Measurements from ENCODE around the gene ASB13.
A peak's percentile ranks its signal among the peaks of the same experiment; 100 is the strongest.

The ASB13 gene

DNA sequence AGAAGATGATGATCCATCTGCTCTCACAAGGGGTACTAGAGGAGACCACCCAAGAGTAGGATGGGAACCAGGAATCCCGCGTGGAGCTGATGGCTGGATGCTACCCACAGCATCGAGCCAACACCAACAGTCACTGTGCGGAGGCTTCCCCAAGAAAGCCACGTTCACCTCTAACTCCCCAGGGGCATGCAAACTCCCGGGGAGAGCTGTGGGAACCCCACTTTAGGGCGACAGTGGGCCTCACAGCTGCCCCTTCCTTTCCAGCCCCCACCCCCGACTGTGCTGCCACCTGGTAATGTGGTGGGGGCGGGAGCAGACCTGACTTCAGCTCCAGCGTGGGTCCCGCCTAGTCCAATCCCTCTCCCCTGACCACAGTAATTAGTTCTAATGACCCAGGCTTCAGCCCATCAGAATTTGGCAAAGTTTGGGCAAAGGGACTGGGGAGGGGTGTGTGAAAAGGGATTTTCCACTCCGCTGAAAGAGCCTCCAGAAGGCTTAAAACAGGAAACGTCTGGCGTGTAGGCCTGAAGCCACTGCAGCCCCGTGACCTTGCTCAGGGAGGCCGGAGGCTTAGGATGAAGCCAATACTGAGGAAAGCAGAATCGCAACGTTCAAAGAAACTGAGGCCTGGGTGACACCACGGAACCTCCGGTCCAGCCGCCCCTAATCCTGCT is 20.3 kb downstream of the ASB13 start:
- no peak for DNase-seq

DNA sequence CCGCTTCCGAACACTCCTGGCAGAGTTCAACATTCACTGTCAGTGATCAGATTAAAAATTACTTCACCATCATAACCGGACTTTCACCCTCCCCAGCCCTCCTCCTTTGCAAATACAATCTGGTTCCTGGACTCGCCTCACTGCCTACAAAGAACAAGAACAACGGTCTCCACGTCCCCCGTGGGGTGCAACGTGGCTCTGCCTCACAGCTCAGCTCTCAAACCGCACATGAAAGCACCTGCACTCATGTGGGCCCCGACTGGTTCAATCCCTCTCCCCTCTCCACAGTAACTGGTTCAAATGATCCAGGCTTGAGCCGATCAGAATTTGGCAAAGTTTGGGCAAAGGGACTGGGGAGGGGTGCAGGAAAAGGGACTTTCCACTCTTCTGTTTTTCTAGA is 21.0 kb downstream of the ASB13 start:
- DNase-seq: no peak

DNA sequence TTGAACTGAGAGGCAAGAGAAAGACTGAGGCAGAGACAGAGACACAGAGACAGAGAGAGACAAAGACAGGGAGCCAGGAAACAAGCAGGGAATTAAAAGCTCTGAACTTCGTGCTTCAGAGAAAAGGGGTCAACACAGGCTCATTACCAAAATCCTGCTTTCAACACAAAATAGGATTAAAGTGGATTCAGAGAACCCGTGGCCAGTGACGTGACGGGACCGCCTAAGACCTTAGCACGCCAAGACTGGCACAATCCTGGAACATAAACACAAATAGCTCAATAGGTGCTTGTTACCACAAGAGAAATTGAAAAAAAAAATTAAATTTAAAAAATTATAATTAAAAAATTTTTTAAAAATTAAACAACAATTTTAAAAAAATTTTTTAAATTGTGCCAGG is 21.5 kb downstream of the ASB13 start:
- DNase-seq: no peak

DNA sequence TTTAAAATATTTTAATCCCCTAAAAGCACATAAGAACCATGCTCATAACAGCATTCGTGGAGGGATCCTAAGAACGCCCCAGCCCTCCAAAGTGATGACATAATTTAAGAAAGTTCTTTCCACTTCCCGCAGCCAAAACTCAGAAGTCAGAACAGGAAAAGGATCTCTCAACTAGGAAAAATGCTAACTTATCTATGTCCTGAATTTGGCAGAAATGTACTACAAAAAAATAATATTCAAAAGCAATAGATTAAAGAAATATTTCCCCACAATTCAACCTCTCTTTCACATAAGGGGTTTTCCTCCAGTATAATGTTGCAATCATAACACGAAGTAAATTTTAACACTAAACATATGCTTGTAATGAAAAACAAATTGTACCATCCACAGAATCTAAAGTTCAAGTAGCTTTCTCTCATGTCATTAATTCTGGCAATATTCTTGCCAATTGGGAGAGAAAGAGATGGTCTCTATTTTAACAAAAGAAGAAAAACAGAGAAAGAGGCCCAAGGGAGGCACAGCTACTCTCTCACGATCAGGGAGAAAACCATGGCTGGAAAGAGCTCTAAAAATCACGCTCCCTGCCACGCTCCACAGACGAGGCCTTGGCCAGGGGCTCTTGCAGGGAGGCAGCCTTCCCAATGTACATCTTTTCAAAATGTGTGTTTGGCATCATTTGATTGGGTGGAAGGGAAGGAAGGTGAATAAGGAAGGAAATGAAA is 22.9 kb downstream of the ASB13 start:
- DNase-seq: no peak

GRCh38 chr10:5641501-5641900 is 24.9 kb downstream of the ASB13 start:
- no peak for DNase-seq

DNA sequence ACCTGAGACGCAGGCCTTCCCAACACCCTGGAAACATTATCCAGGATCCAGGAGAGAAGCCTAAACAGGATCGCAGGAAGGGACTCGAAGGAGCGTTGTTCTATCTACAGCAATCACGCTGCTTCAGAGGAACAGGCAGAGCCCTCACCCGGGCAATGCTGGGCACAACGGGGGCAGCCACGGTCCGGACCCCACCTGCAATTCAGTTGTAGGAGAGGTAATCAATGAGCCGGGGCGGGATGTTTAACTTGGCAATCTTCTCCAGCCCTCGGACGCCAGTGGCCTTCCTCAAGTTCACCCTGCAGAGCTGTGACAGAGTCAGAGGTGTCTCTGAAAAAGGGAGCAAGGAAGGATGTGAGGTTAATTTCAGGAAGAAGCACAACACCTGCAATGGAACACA is 25.9 kb downstream of the ASB13 start:
- no peak for DNase-seq

GRCh38 chr10:5640036-5640435 is 26.4 kb downstream of the ASB13 start:
- DNase-seq: no peak

DNA sequence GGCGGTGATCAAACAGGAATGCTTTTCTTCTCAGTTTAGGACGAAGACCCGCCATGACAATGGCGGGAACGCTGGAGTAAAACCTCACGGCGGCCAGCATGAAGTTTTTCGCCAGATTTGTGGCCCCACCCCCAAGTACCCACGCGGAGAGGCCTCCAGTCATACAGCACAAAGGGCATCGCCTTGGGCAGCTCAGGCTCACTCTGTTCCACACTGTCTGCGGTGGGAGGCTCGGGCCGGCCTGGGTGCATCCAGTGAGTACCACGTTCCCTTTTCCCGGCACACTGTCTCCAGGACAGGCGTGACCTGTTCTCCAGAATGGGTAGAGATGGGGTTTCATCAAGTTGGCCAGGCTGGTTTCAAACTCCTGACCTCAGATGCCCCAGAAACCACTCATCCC is 27.3 kb downstream of the ASB13 start:
- no peak for DNase-seq

DNA sequence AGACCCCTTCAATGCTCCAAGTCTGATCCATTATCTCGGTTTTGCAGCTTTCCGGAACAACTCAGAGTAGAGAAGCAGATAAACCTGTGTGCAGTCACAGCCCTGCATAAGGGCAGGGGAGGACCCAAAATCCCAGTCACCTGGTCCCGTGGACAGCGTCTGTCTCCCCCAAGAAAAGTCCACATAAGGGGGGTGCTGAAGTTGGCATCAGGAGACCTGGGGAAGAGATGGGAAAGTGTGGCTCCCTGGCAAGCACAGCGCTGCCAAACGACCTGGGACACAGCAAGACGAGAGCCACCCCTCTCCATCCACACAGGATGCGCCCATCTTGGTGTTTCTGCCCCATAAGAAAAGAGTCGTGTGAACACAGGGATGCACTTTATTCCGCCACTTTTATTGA is 27.9 kb downstream of the ASB13 start:
- DNase-seq: no peak

GRCh38 chr10:5634918-5635317 is 31.5 kb downstream of the ASB13 start:
- DNase-seq: no peak

GRCh38 chr10:5633166-5633749 is 33.1 kb downstream of the ASB13 start:
- DNase-seq: no peak

- DNase-seq: no peak
These were observed 33.9 kb downstream of the ASB13 start for GRCh38 chr10:5632446-5632845.

DNA sequence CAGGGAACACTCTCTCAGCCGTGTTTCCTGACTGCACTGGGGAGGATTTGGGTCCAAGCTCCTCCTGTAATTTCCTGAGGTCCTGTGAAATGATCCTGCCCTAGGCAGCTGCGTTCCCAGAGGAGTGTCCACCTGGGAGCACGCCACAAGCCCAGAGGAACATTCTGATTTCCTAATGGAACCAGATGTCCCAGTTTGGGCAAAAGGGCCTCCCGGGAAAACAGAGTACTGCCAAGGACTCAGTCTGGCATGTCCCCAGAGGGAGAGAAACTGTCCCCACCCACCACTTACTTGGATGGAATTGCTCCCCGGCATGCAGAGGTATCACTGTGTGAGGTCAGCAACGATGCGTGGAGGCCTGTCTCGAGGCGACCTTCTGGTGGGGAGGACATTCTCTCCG is 34.5 kb downstream of the ASB13 start:
- DNase-seq: no peak

- DNase-seq: no peak
These were observed 36.3 kb downstream of the ASB13 start for GRCh38 chr10:5630112-5630436.

GRCh38 chr10:5629303-5630111 is 36.9 kb downstream of the ASB13 start:
- peak; percentile 23 to 75 for DNase-seq

DNA sequence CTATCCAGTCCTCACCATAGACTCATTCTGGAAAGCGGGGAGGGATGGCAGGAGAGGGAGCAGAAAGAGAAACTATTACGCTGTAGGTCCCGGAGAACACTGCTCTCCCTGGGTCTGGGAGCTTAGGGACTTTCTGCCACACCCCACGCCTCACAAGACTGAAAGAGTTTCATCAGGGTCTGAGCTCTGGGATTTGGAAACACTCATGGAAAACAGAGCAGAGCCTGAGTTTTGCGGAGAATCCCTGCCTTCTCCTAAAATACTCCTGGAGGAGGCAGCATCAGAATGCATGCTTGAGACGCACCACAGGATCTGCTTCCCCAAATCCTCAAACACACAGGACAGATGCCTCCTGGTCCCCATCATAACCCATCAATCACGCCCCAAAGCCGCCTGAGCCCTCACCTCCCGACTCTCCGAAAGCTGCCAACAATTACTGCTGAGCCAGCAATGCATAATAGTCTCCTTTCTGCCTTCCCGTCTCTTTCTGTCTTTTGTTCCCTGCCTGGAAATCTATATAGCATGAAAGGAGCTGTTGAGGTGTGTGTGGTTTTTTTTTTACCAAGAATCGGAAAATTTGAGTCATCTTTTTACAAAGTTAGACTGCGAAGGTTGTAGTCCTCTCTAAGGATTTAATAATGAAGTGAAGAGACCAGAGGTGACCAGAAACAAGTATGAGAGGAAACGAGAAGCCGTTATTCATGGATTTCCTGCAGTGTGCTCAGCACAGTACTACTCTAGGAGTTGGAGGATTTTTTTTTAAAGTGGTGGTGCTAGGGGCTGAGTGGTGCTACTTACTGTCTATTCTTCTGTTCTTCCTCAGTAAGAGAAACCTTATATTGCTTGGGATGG is 37.7 kb downstream of the ASB13 start:
- DNase-seq: no peak

DNA sequence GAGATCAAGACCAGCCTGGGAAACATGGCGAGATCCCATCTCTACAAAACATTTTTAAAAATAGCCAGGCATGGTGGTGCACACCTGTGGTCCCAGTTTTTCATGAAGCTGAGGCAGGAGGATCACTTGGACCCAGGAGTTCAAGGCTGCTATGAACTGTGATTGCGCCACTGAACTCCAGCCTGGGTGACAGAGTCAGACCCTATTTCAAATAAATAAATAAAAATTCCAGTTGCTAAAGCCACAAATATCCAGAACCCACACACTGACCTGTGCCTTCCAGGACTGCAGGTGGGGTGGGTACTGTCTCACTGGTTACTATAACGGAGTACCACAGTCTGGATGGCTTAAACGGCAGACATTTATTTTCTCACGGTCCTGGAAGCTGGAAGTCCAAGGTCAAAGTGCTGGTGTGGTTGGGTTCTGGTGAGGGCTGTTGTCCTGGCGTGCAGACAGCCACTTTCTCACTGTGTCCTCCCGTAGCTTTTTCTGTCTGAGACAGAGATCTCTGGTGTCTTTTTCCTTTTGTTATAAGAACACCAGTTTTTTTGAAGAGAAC is 38.8 kb downstream of the ASB13 start:
- no peak for DNase-seq

DNA sequence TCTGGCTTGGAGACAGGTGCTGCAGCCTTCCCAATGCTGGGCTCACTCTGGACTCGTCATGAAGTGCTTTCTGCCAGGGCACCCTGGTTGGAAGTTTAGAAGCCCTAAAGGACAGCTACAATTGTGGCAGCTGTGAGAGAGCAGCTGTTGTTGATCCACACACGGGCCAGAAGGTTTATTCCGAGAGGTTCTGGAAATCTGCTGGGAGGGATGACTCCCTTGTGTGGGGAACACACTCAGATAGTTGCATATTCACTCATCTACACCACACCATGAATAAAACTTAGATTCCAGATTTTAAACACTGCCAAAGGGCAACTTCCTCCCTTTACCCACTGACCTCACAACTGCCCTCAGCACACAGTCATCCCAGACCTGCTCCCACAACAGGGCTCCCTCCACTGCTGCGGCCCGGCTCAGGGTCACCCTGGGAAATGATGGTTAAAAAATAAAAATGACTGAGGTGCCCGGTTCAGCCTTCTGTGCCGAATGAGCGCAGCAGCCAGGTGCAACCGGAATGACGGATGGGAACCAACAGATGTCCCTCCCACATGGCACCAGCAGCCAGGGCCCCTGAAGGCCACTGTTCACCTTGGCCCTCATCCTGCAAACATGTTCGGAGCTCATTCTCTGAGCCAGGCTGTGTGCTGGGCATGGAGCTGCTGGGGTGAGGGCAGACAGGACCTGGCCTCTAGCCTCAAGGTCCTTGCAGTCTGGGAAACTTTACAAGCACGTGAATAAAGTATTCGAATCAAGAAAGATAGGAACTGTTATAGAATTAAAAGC is 40.2 kb downstream of the ASB13 start:
- DNase-seq: no peak

- no peak for DNase-seq
These were observed 41.7 kb downstream of the ASB13 start for GRCh38 chr10:5624701-5625100.

DNA sequence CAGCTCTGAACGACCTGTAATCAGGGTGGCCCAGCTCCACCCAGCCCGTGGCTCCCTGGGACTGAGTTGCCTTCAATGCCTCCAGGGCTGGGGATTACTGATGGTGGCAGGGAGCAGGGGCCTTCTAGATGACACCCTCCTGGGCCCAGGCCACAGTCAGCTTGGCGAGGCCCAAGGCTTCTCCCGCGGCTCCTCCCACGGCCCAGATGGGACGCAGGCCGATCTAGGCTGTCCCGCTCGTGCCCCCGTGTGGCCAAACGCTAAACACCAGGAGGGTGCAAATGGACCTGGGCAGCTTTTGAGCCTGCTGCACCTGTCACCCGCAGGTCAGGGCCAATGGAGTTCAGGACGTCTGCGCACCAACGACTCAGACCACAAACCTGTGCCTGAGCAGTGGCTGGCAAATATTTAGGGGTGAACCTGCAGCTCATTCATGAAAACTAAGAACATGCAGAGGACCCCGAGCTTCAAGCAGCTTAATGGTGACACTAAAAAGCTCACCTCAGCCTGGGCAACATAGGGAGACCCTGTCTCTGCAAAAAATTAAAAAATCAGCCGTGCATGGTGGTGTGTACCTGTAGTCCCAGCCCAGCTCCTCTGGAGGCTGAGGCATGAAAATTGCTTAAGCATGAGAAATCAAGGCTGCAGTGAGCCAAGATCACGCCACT is 43.2 kb downstream of the ASB13 start:
- peak; percentile 52 to 87 for DNase-seq

All from NCI-H526 (cell line).